ENCODE results near the gene WDR20. TPM values are rescaled to one million over a fixed set of nuclear protein-coding genes. Genes with fewer than 3 reads are reported as not detected.

The WDR20 gene
- total and polyA plus RNA-seq, 7 donors = 13.8 to 32.1 (median 21.0) TPM

GRCh38 chr14:102201776-102202175, 62.1 kb downstream of the WDR20 start:
- DNase-seq = peak; percentile 47
- WGBS, 2 donors = 91 to 94% methylated on average over 4 of the region's 4 CpGs
- no peaks in the 10 kb centered on the region for H3K4me1 ChIP-seq
- no peaks in the 10 kb centered on the region for H3K27me3 ChIP-seq
- intact Hi-C loops (cut with DNase I) = no loop called here
- H3K9me3 ChIP-seq = no peaks in the 10 kb centered on the region
- H3K36me3 ChIP-seq = peaks cover 0 to 44% (median 6%) of the 10 kb centered on the region in 4 donors
- no peak overlapping the region for H3K4me3 ChIP-seq
- no peak overlapping the region for H3K27ac ChIP-seq
- TF ChIP-seq POLR2AphosphoS5 (IDR thresholded peaks at IDR 0.05) = no peak
- no peak for TF ChIP-seq EP300 (IDR thresholded peaks at IDR 0.05)
- no peak for TF ChIP-seq POLR2A (IDR thresholded peaks at IDR 0.05)

- intact Hi-C loops (cut with DNase I) = no loop called here
- peaks cover 0 to 52% (median 6%) of the 10 kb centered on the region in 4 donors for H3K36me3 ChIP-seq
These were observed 63.2 kb downstream of the WDR20 start for GRCh38 chr14:102202944-102203343.

GRCh38 chr14:102203382-102203781, 63.7 kb downstream of the WDR20 start:
- Histone ChIP-seq H3K4me1 (no peaks in the 10 kb centered on the region), H3K27ac (no peak overlapping the region), H3K27me3 (no peaks in the 10 kb centered on the region), H3K4me3 (no peak overlapping the region), H3K36me3 (peaks cover 0 to 52% (median 5%) of the 10 kb centered on the region in 4 donors), H3K9me3 (no peaks in the 10 kb centered on the region)
- TF ChIP-seq EP300 (IDR thresholded peaks at IDR 0.05) (no peak), CTCF (IDR thresholded peaks at IDR 0.05) (no peak), POLR2AphosphoS5 (IDR thresholded peaks at IDR 0.05) (no peak), POLR2A (IDR thresholded peaks at IDR 0.05) (no peak)
- intact Hi-C loops (cut with DNase I) = no loop called here
- 83 to 93% methylated on average over 6 of the region's 6 CpGs for WGBS, 2 donors
- DNase-seq = peak; percentile 36

More at GRCh38 chr14:102202944-102203343, 63.2 kb downstream of the WDR20 start:
- no peak overlapping the region for H3K4me3 ChIP-seq
- no peaks in the 10 kb centered on the region for H3K9me3 ChIP-seq
- H3K4me1 ChIP-seq = no peaks in the 10 kb centered on the region
- H3K27ac ChIP-seq = no peak overlapping the region
- TF ChIP-seq EP300 (IDR thresholded peaks at IDR 0.05) (no peak), CTCF (IDR thresholded peaks at IDR 0.05) (no peak), POLR2AphosphoS5 (IDR thresholded peaks at IDR 0.05) (no peak), POLR2A (IDR thresholded peaks at IDR 0.05) (no peak)
- H3K27me3 ChIP-seq = no peaks in the 10 kb centered on the region
- WGBS, 2 donors = 88 to 91% methylated on average over 3 of the region's 3 CpGs
- DNase-seq = peak; percentile 43

- DNase-seq = peak; percentile 28
- no peaks in the 10 kb centered on the region for H3K4me1 ChIP-seq
- 79 to 89% methylated on average over 5 of the region's 5 CpGs for WGBS, 2 donors
- TF ChIP-seq POLR2A (IDR thresholded peaks at IDR 0.05) (no peak), EP300 (IDR thresholded peaks at IDR 0.05) (no peak), POLR2AphosphoS5 (IDR thresholded peaks at IDR 0.05) (no peak), CTCF (IDR thresholded peaks at IDR 0.05) (no peak)
- intact Hi-C loops (cut with DNase I) = no loop called here
- no peak overlapping the region for H3K4me3 ChIP-seq
- no peak overlapping the region for H3K27ac ChIP-seq
- no peaks in the 10 kb centered on the region for H3K9me3 ChIP-seq
- no peaks in the 10 kb centered on the region for H3K27me3 ChIP-seq
- peaks cover 0 to 50% (median 15%) of the 10 kb centered on the region in 4 donors for H3K36me3 ChIP-seq
These were observed 65.9 kb downstream of the WDR20 start for GRCh38 chr14:102205560-102205959.

GRCh38 chr14:102206918-102207317, 67.2 kb downstream of the WDR20 start:
- intact Hi-C loops (cut with DNase I) = no loop called here
- Histone ChIP-seq H3K36me3 (peaks cover 0 to 54% (median 15%) of the 10 kb centered on the region in 4 donors), H3K27me3 (no peaks in the 10 kb centered on the region), H3K9me3 (no peaks in the 10 kb centered on the region), H3K4me1 (no peaks in the 10 kb centered on the region), H3K4me3 (no peak overlapping the region), H3K27ac (no peak overlapping the region)
- WGBS, 2 donors = 90 to 94% methylated on average over 8 of the region's 8 CpGs
- no peak for TF ChIP-seq POLR2A (IDR thresholded peaks at IDR 0.05)
- TF ChIP-seq EP300 (IDR thresholded peaks at IDR 0.05) = no peak
- no peak for TF ChIP-seq POLR2AphosphoS5 (IDR thresholded peaks at IDR 0.05)
- no peak for TF ChIP-seq CTCF (IDR thresholded peaks at IDR 0.05)
- DNase-seq = peak; percentile 32

Measured in sigmoid colon (tissue), 7 donors.